ENCODE data around the gene SRC.

SRC gene

DNA sequence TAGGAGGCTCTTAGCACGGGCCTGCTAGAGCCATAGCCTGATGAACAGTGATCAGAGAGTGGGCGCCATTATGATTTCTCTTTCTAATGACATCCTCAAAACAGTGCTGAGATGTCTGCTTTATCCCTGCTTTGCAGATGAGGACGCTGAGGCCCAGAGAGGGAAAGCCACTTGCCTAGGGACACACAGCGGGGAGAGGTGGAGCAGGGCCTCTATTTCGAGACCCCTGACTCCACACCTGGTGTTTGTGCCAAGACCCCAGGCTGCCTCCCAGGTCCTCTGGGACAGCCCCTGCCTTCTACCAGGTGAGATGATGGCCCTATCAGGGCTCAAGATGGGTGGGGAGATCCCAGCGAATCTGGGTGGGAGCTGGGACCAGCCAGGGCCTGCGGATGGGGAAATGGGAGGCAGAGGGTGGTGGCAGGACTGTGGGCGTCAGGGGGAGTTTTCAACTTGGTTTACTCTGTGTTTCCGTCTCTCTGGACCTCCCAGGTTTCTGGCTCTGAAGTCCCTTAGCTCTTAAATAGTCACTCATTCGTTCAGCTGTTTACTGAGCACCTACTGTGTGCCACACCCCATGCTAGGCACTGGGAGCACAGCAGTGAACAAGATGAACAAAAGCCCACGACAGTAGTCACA is 36.7 kb downstream of the SRC start:
- no peak for DNase-seq (ENCODE audit: low read depth in 2 of 2)

DNA sequence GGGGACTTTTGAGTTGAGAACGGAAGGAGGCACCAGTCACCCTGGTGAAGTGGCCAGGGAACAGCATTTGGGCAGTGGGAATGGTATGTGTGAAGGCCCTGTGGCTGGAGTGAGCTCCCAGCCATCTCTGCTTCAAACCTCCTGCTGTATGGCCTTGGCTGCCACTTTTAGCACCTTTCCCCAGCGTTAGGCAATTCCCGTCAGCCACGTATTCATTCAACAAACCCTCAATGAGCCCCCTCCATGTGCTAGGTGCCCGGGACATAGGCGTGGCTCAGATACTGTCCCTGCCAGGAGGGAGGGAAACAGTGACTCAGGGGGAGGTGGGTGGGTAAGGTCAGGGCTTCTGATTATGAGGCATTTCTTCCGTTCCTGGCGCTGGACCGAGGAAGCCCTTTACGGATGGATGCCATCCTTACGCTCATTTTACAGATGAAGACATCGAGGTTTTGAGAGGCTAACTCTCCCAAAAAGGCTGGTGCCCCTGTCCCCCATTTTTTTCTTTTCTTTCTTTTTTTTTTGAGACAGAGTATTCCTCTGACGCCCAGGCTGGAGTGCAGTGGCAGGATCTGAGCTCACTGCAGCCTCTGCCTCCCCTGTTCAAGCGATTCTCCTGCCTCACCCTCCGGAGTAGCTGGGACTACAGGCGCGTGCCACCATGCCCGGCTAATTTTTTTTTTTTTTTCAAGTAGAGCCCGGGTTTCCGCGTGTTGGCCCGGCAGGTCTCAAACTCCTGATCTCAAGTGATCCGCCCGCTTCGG is 37.5 kb downstream of the SRC start:
- no peak for DNase-seq (ENCODE audit: low read depth in 2 of 2)

DNA sequence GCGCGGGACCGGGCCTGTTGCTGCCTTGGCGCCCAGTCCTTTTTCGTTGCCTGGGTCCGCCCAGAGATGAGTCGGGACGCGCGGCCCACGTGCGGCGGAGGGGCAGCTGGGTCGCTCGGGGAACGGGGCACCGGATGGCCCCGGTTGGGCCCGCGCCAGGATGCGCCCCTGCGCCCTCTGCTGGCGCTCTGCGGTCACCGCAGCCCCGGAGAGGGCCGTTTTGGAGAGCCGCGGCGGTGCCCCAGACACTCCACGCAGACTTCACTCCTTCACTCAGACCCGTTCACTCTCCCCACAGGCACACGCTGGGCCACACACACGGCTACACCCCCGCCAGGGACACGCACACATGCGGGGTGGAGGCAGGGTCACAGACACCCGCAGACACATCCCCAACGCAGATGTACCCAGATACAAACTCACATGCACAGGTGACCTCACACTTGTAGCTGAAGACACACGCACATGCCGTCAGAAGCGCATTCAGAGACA is 38.8 kb downstream of the SRC start:
- DNase-seq (ENCODE audit: low read depth in 2 of 2), result peak; percentile 50 to 70

DNA sequence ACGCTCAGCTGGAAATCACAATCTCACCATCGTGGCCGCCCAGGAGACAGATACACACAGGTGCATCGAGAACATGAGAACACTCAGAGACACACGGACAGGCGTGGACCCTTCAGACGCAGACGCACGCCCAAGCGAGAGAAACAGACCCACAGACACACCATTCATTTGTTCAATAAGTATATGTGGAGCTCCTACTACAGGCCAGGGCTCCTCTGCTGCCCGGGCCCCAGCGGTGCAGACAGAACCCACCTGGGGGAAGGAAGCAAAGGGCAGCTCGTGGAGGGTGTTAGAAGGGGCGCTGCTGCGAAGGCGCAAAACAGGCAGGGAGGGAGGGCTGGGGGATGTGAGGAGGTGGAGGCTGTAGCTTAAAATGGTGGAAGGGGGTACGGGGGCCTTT is 39.2 kb downstream of the SRC start:
- no peak for DNase-seq (ENCODE audit: low read depth in 2 of 2)

DNA sequence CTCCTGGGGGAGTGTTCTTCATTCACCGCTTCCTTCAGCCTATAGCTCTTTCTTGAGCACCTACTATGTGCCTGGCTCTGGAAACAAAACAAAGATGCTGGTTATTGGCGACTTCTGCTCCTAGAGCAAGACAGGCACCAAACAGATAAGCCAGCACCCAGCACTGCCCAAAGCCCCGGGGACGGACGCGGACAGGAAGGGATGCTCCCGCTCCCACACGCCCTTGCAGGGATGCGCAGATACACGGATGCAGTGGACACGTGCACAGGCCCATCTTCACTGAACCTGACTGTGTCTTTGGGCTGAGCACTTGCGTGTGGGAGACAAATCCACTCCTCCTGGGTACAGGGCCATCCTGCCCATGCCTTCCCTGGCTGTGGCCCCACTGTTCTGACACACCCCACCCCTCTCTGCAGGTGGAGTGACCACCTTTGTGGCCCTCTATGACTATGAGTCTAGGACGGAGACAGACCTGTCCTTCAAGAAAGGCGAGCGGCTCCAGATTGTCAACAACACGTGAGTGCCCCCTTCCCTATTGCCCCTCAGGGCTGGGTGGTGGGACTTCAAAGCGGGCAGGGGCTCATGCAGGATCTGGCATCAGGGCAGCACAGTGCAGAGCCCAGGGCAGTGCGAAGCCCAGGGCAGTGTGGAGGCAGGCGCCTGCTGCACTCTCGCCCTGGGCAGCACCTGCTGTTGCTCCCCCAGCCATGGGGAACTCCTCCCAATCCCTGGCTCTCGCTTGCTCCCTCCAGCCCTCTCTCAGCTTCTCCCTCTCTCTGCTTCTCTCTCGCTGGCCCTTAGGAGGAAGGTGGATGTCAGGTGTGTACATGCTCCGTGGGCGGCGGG is 39.9 kb downstream of the SRC start:
- no peak for DNase-seq (ENCODE audit: low read depth in 2 of 2)

DNA sequence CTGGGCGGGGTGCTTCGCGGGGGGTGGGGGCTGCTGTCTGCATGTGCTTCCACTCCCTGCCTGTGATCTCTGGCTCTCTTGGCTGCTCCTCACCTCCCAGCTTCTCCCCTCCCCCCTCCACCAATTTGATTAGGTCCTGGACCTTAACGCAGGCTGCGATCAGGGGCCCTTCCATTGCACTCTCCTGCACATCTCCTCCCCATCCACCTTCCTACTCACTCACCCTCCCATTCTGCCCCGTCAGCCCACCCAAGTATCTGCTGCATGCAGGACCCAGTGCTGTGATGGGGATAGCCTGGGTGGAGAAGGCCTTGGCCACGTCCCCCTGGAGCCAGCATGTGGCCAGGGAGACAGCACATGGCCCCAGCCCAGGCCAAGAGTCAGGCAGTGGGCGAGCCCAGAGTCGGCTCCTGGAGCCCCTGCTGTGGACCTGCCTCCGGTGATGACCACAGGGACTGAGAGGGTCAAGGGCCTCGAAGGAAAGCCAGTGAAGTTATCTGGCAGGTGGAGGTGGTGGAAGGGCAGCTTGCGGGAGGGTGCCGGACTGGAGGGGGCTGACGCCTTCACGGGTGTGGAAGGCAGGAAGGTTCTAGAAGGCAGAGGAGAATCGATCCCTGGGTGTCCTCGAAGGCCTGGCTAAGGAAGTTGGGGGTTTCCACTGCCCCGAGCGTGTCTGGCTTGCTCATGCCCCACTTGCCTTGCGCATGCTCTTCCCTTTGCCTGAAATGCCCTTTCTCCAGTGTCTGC is 40.7 kb downstream of the SRC start:
- no peak for DNase-seq (ENCODE audit: low read depth in 2 of 2)

DNA sequence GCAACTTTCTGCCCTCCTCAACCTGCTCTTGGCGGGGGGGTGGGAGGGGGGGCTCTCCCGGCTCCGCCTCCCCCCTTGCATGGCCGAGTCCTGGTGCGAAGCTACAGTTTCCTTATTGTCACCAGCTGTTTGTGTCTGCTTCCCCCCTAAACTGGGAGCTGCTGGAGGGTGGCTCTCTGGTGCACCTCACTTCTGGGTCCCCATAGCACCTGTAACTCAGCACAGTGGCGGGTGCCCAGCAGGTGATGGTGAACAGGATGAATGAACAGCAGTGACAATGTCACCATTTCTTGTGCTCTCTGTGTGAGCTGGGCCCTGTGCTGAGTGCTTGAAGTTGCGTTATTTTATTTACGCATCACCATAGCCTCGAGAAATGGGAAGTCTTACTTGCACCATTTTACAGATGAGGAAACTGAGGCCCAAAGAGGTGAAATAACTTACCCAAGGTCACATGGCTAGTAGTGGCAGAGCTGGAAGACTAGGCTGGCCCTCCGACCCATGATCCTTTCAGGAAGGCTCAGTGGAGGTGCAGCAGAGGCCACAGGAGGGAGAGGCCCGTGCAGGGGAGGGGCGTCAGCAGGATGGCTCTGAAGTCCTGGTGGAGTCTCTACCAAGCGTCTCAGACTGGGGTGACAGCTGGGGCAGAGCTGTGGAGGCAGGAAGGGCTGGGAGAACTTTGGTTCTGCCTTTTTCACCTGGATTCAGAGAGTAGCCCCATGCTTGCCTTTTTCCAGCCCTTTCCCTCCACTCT is 41.8 kb downstream of the SRC start:
- no peak for DNase-seq (ENCODE audit: low read depth in 2 of 2)

DNA sequence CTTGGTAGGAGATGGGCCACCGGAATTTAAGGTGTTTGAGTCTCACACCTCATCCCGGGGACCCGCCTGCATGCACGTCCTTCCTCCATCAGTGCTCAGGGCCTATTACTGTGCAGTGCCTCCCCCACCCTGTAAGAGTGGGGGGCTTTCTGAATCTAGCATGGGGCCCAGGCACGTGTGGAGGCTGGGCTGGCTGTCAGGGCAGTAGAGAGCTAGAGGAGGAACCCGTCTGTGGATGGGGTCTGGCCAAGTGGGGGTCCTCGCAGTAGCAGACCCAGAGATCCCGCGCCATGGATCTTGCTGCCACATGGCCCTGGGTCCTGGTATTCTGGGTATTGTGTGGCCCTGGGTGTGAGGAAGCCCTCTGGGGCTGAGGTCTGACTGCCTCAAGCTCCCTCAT is 42.9 kb downstream of the SRC start:
- DNase-seq (ENCODE audit: low read depth in 2 of 2), result no peak

DNA sequence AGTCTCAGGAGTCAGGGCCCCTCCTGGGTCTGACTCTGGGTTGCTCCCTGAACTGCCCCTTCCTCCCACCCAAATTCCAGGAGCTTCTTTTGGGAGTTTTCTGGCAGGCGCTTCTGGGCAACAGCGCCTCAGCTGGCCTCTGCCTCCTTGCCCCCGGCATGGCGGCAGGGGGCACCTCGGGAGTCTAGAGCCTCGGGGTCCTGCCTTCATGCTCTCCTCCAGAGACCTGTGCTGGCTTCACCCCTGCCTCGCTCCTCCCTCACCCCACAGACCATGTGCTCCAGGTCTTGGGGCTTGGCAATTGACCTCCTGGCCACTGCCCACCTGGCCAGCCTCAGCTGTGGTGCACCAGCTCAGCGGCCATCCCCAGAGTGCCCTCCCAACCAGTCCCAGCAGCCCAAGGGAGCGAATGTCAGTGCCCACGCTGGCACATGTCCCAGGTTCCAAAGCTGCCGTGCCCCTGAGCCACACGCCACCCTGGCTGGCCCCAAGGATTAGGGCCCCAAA is 43.4 kb downstream of the SRC start:
- no peak for DNase-seq (ENCODE audit: low read depth in 2 of 2)

DNA sequence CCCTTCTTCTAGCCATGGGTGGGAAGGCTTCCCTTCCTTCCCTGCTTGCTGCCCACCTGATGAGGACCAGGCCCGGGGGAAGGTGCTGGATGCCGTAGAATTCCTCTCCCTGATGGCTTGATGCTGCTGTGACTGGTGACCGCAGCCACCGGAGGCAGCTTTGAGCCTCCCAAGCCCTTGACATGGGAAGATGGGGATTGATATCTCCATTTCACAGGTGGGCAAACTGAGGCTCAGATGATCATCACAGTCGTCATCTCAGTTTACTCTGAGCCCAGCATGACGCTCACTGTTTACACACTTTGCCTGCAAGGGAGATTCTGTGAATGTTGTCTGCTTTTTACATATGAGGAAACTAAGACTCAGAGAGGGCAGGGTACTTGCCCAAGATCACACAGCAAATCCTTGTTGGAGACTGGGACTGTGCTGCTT is 43.9 kb downstream of the SRC start:
- DNase-seq (ENCODE audit: low read depth in 2 of 2), result no peak

DNA sequence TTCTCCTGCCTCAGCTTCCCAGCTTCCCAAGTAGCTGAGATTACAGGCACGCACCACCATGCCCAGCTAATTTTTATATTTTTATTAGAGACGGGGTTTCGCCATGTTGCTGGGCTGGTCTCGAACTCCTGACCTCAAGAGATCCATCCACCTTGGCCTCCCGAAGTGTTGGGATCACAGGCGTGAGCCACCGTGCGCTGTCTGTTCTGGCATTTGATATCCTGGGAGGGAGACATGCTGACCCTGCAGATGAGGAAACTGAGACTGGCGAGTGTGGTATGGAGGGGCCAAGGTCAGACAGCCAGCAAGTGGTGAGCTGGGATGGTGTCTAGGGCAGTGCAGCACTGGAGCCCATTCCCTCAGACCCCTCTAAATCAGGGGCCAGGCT is 44.6 kb downstream of the SRC start:
- DNase-seq (ENCODE audit: low read depth in 2 of 2), result no peak

DNA sequence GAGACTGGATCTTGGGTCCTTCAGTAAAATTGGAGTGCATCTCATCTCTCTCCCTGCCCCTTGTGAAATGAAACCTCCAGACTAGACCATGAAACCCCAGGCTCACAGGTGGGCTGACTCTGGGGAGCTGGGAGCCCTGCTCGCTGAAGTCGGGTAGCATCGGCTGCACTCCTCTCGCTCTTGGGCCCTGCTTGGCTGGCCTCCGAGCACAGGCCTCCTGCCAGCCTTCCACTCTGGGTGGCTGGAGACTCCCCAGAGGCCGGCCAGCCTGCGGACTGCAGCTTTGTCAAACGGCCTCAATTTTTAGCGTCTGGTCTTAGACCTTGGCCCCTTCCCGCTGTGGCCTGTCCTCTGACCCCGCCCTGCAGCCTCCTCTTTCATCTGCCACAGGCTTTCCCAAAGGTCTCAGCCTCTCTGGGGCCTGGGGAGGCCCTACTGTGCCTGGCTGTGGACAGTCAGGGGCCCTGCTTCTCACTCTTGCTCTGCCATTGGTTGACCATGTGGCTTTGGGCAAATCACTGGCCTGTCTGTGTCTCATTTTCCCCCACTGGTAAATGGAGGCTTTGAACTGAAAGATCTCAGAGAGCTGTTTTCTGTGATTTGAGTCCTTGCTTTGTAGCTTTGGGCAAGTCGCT is 45.1 kb downstream of the SRC start:
- no peak for DNase-seq (ENCODE audit: low read depth in 2 of 2)

DNA sequence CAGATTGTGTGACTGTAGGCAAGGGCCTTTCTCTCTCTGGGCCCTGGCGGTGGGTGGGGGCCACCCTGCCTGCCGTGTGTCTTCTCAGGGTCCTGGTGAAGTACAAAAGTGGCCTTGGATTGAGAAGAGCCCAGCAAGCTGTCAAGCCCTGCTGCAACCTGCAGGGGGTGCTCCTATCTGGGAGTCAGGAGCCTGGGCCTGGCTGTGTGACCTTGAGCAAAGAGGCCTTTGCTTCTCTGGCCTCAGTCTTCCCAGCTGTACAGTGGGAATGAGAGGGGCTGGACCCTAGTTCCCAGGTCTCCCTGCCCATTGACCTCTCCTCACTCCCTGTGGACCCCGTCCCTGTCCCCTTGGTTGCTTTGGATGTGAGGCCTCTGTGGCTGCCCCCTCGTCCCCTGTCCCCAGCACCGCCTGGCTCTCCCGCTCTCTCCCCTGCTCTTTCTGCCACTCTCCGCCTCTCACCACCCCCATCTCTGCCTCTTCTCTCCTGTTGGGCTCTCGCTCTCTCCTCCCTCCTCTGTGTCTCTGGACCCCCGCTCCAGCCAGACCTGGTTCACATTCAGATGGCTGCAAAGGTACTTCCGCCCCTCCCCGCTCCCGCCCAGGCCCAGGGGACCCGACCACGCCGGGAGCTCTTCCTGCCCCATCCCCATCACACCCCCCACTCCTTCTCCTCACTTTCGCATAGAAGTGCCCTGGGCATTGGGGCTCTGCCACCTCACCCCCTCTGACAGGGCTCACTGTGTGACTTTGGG is 46.7 kb downstream of the SRC start:
- DNase-seq (ENCODE audit: low read depth in 2 of 2), result no peak

DNA sequence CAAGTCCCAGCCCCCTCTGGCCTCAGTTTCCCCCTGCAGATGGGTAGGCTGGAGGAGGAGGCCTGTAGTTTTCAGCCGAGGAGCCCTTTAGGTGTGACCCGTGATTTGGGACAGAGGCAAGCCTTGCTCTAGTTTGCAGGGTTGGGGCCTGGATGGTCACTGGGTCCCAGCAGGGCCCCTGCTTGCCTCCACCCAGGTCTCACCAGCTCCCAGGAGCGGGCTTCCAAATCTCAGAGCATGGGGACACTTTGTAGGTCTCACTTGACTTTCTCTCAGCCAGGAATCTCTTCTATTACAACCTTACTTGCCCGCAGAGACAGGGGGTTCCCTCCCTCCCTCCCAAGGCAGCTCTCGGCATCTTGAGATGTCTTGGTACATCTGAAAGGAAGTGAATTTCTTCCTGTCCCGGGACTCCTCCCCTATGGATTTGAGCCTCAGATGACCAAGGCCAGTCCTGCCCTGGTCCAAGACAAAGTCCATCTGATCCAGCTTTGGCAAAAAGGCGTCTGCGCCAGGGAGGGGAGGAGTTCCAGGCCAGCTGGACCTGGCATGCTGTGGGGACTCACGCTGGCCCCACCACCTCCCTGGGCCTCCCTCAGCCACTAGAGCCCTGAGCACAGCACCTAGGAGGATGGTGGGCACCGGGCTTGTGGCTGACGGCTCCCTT is 47.4 kb downstream of the SRC start:
- DNase-seq (ENCODE audit: low read depth in 2 of 2), result no peak

DNA sequence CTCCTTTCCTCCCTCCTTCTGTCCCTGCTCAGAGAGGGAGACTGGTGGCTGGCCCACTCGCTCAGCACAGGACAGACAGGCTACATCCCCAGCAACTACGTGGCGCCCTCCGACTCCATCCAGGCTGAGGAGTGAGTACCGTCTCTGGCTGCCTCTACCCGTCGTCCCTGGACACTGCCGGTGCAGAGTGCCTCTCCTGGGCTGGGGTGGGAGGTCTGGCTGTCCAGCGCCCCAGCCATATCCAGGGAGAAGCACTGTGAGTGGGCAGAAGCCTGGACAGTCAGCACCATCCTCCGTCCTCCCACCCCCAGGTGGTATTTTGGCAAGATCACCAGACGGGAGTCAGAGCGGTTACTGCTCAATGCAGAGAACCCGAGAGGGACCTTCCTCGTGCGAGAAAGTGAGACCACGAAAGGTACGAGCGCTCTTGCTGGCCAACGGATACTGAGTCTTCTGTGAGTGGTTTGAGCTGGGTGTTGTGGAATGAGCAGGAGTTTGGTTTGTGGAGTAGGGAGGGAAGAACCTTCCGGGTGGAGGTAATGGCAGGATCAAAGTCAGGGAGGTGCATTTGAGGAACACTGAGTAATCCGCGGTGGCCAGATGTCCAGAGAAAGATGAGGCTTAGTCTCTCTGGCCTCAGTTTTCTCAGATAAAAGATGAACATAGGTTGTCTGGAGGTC is 48.1 kb downstream of the SRC start:
- DNase-seq (ENCODE audit: low read depth in 2 of 2), result no peak

DNA sequence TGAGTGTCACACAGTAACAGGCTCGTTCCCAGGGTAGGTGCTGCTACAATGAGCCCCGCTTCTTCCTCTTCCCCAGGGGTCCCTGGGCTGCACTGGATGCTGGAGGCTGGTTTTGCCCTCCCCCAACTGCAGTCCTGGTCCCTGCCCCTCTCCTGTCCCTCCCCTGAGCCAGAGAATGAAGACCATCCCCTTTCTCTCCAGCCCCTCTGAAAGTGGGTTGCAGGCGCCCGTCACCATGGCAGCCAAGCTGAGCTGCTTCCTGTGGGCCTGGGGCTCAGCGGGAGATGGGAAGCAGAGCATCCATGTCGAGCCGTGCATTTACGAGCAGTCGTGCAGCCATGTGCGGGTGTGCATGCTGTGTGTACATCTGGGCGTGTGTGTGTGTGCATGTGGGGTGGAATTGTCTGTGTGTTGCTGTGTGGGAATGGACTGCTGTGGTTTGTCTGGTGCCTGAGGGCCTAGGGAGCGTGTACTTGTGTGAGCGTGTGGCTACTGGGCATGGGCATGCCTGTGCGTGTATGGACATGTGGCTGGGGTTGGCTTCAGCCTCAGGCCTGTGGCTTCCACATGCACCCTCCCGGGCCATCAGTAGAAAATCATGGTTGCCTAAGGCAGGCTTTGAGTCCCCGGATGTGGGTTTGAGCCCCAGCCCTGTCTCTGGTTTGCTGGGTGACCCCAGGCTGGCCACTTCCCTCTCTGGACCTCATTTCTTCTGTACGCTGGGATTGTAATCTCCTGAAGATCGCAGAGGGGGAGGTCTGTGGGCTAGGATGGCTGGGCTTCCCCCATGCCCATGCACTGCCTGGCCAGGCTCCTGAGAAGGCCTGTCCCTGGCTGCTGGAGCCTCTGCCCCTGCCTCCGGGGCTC is 48.8 kb downstream of the SRC start:
- no peak for DNase-seq (ENCODE audit: low read depth in 2 of 2)

DNA sequence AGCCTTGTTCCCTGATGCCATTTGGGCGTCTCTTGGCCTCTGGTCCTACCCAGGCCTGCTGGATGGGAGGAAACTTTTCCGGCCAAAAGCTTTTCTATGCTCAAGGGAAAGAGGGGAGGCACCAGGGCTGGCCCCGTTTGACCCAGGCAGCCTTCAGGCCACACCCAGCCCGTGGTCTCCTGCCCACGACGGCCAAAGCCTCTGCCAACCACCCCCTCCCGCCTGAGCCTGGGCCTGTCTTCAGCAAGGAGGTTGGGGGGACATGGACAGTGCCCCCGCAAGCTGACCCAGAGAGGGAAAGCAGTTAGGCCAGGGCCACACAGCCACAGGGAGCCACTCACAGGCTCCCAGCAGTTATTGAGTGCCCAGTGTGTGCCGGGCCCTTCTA is 49.5 kb downstream of the SRC start:
- no peak for DNase-seq (ENCODE audit: low read depth in 2 of 2)

Measured in stimulated activated CD4-positive, alpha-beta T cell treated with anti-CD3 and anti-CD28 coated beads, Interleukin-1b, Interleukin-23, amount 100 ng/mL, for 1 hour (primary cell).